ENCODE measurements around the gene DHX9. TPM values are rescaled to one million over a fixed set of nuclear protein-coding genes. Genes with fewer than 3 reads are reported as not detected.

DHX9 gene
- total RNA-seq, 1 experiment from 2014 or later = 180 TPM

GRCh38 chr1:182913401-182913800, 74.3 kb downstream of the DHX9 start:
- H3K27ac ChIP-seq (ENCODE audit: low read length) = no peak overlapping the region
- ChIA-PET CTCF (no interaction called here), POLR2A (no interaction called here)
- no peaks in the 10 kb centered on the region for H3K36me3 ChIP-seq (ENCODE audit: control insufficient read depth, insufficient read depth, low read length)
- peaks cover 4% of the 10 kb centered on the region; the same call in 1 of the 2 replicates for H3K9me3 ChIP-seq (ENCODE audit: control insufficient read depth, insufficient read depth, low read depth, low read length)
- no peaks in the 10 kb centered on the region; the same call in 1 of the 2 replicates for H3K27me3 ChIP-seq (ENCODE audit: control insufficient read depth, insufficient read depth, low read length)
- DNase-seq (ENCODE audit: low read depth, low spot score) = no peak
- no TSS peak for BruUV-seq (replicated peaks)
- intact Hi-C loops (cut with micrococcal nuclease; ENCODE audit: unreplicated experiment) = no loop called here
- in situ Hi-C loops (cut with HindIII; ENCODE audit: low pct_unique_long_range_greater_than_20kb, low sequenced_read_pairs) = no loop called here
- TF ChIP-seq REST (IDR thresholded peaks at IDR 0.05; ENCODE audit: insufficient read depth in 1 of 2, low read depth in 2 of 2, low read length in 1 of 2) = no peak
- no peak for TF ChIP-seq TCF7L2 (IDR thresholded peaks at IDR 0.05; ENCODE audit: low read depth, low read length)
- TF ChIP-seq SIN3A (IDR thresholded peaks at IDR 0.05; ENCODE audit: borderline replicate concordance, insufficient read depth, low read depth, low read length) = no peak
- no peak for TF ChIP-seq POLR2AphosphoS5 (IDR thresholded peaks at IDR 0.05; ENCODE audit: low read depth, low read length)
- no peak for TF ChIP-seq CTCF (IDR thresholded peaks at IDR 0.05)
- no peak for ATAC-seq
- H3K4me3 ChIP-seq (ENCODE audit: low read depth in 2 of 2, low read length in 2 of 2) = no peak overlapping the region
- H3K4me1 ChIP-seq (ENCODE audit: control insufficient read depth, insufficient read depth, low read length) = no peaks in the 10 kb centered on the region

- H3K36me3 ChIP-seq (ENCODE audit: control insufficient read depth, insufficient read depth, low read length) = no peaks in the 10 kb centered on the region
- CTCF ChIA-PET = no interaction called here
- no peak for ATAC-seq
- no TSS peak for BruUV-seq (replicated peaks)
- no peaks in the 10 kb centered on the region for H3K27me3 ChIP-seq (ENCODE audit: control insufficient read depth, insufficient read depth, low read length)
- H3K4me3 ChIP-seq (ENCODE audit: low read depth in 2 of 2, low read length in 2 of 2) = no peak overlapping the region
- no peak for TF ChIP-seq REST (IDR thresholded peaks at IDR 0.05; ENCODE audit: insufficient read depth in 1 of 2, low read depth in 2 of 2, low read length in 1 of 2)
- TF ChIP-seq SIN3A (IDR thresholded peaks at IDR 0.05; ENCODE audit: borderline replicate concordance, insufficient read depth, low read depth, low read length) = no peak
- TF ChIP-seq TCF7L2 (IDR thresholded peaks at IDR 0.05; ENCODE audit: low read depth, low read length) = no peak
- no peak for TF ChIP-seq POLR2AphosphoS5 (IDR thresholded peaks at IDR 0.05; ENCODE audit: low read depth, low read length)
- TF ChIP-seq CTCF (IDR thresholded peaks at IDR 0.05) = no peak
- in situ Hi-C loops (cut with HindIII; ENCODE audit: low pct_unique_long_range_greater_than_20kb, low sequenced_read_pairs) (no loop called here), intact Hi-C loops (cut with micrococcal nuclease; ENCODE audit: unreplicated experiment) (no loop called here)
- no peak overlapping the region for H3K27ac ChIP-seq (ENCODE audit: low read length)
- POLR2A ChIA-PET = no interaction called here
- peaks cover 4% of the 10 kb centered on the region; the same call in 1 of the 2 replicates for H3K9me3 ChIP-seq (ENCODE audit: control insufficient read depth, insufficient read depth, low read depth, low read length)
- no peak for DNase-seq (ENCODE audit: low read depth, low spot score)
- H3K4me1 ChIP-seq (ENCODE audit: control insufficient read depth, insufficient read depth, low read length) = no peaks in the 10 kb centered on the region
Observed at GRCh38 chr1:182917378-182917777, 78.2 kb downstream of the DHX9 start.

Measured in Panc1 (cell line).